IMR-90 (cell line): ENCODE measurements around the gene LILRB1. TPM values are rescaled to one million over a fixed set of nuclear protein-coding genes. Genes with fewer than 3 reads are reported as not detected.

Source experiments
- ATAC-seq: fragments of 200-7000 bp; cut with Tn5 transposase; 2 replicates; pipeline ENCODE4 v1.9.1; 2020; ENCODE audit warnings: low read depth, mild to moderate bottlenecking, moderate library complexity
- BruUV-seq: library from RNA; stranded (reverse); fragments of 400-500 nt; replicated peaks from 2 replicates; lab custom pipeline; 2021; lab: Mats Ljungman, UMichigan
- CTCF ChIA-PET: fragments of 300-600 bp; formaldehyde crosslinking; extraction: SDS; loops from one replicate; lab custom pipeline; 2021; ENCODE audit warnings: antibody characterized with exemption; lab: Yijun Ruan, JAX
- POLR2A ChIA-PET: fragments of 300-600 bp; sonication (Branson Sonifier 250); formaldehyde crosslinking; loops from one replicate; lab custom pipeline; 2022; ENCODE audit warnings: antibody characterized with exemption; ENCODE audit not compliant: unreplicated experiment; lab: Charles Lee
- DNase-seq: peaks from one replicate; pipeline ENCODE4 v3.0.0; 2013
- H2AFZ ChIP-seq: replicated peaks from 2 replicates; pipeline ENCODE3; 2013; ENCODE audit warnings: low read length, mild to moderate bottlenecking; ENCODE audit not compliant: poor library complexity
- H2AK5ac ChIP-seq: 2 replicates; pipeline ENCODE4 v1.6.1; 2013; ENCODE audit warnings: low read depth, low read length, inconsistent platforms
- H2AK9ac ChIP-seq: replicated peaks from 2 replicates; pipeline ENCODE3; 2013; ENCODE audit warnings: mild to moderate bottlenecking, low read depth, low read length, moderate library complexity; ENCODE audit not compliant: poor library complexity
- H2BK120ac ChIP-seq: 2 replicates; pipeline ENCODE4 v1.6.1; 2013; ENCODE audit warnings: low read depth, low read length, inconsistent platforms
- H2BK15ac ChIP-seq: 3 replicates; pipeline ENCODE4 v1.6.1; 2013; ENCODE audit warnings: low read depth, low read length, inconsistent platforms
- H2BK20ac ChIP-seq: 2 replicates; pipeline ENCODE4 v1.6.1; 2013; ENCODE audit warnings: low read depth, mild to moderate bottlenecking, inconsistent platforms, low read length, moderate library complexity
- H2BK5ac ChIP-seq: 2 replicates; pipeline ENCODE4 v1.6.1; 2013; ENCODE audit warnings: mild to moderate bottlenecking, low read depth, low read length, inconsistent platforms; ENCODE audit not compliant: poor library complexity, severe bottlenecking
- H3K14ac ChIP-seq: replicated peaks from 2 replicates; pipeline ENCODE4 v1.6.1; 2013; ENCODE audit warnings: low read depth, low read length, inconsistent platforms
- H3K18ac ChIP-seq: 2 replicates; pipeline ENCODE4 v1.6.1; 2013; ENCODE audit warnings: low read depth, low read length, control low read depth
- H3K23ac ChIP-seq: 2 replicates; pipeline ENCODE4 v1.6.1; 2013; ENCODE audit warnings: low read depth, low read length, inconsistent platforms
- H3K27ac ChIP-seq: 2 replicates; pipeline ENCODE4 v1.5.1; 2013; ENCODE audit warnings: mild to moderate bottlenecking, control low read depth, low read length; ENCODE audit not compliant: insufficient read depth
- H3K27me3 ChIP-seq: 2 replicates; pipeline ENCODE4 v1.6.1; 2013; ENCODE audit warnings: low read length; ENCODE audit not compliant: control insufficient read depth, insufficient read depth
- H3K36me3 ChIP-seq: 2 replicates; pipeline ENCODE4 v1.6.1; 2013; ENCODE audit warnings: low read length, mixed read lengths; ENCODE audit not compliant: control insufficient read depth, insufficient read depth
- H3K4ac ChIP-seq: 2 replicates; pipeline ENCODE4 v1.6.1; 2013; ENCODE audit warnings: low read depth, low read length, inconsistent platforms
- H3K4me1 ChIP-seq: 2 replicates; pipeline ENCODE4 v1.6.1; 2013; ENCODE audit warnings: low read length, mixed read lengths; ENCODE audit not compliant: control insufficient read depth, insufficient read depth
- H3K4me2 ChIP-seq: 2 replicates; pipeline ENCODE4 v1.6.1; 2013; ENCODE audit warnings: low read depth, mild to moderate bottlenecking, control low read depth, low read length, moderate library complexity
- H3K4me3 ChIP-seq: 2 replicates; pipeline ENCODE4 v1.5.1; 2013; ENCODE audit warnings: low read depth, mild to moderate bottlenecking, control low read depth, low read length, moderate library complexity; ENCODE audit not compliant: insufficient read depth
- H3K56ac ChIP-seq: 2 replicates; pipeline ENCODE4 v1.6.1; 2013; ENCODE audit warnings: low read length, inconsistent platforms; ENCODE audit not compliant: insufficient read depth; ENCODE audit errors: extremely low read depth
- H3K79me1 ChIP-seq, 2 experiments: 2 replicates each; pipeline ENCODE4 v1.6.1; 2013; ENCODE audit warnings: low read length in 2 of 2, inconsistent platforms in 1 of 2, low read depth in 1 of 2
- H3K9ac ChIP-seq: 2 replicates; pipeline ENCODE4 v1.6.1; 2013; ENCODE audit warnings: low read depth, low read length, control low read depth
- H3K9me1 ChIP-seq: 2 replicates; pipeline ENCODE4 v1.6.1; 2013; ENCODE audit warnings: low read length, inconsistent platforms; ENCODE audit not compliant: insufficient read depth
- H3K9me3 ChIP-seq: 2 replicates; pipeline ENCODE4 v1.6.1; 2013; ENCODE audit warnings: low read length; ENCODE audit not compliant: control insufficient read depth, insufficient read depth
- H4K20me1 ChIP-seq: 2 replicates; pipeline ENCODE4 v1.6.1; 2013; ENCODE audit warnings: low read length, inconsistent platforms; ENCODE audit not compliant: insufficient read depth
- H4K5ac ChIP-seq: 2 replicates; pipeline ENCODE4 v1.6.1; 2013; ENCODE audit warnings: mild to moderate bottlenecking, low read depth, low read length, control low read depth
- H4K8ac ChIP-seq, 2 experiments: 2 replicates each; pipeline ENCODE4 v1.6.1; 2013; ENCODE audit warnings: low read depth in 2 of 2, low read length in 2 of 2, control low read depth in 1 of 2, inconsistent platforms in 1 of 2
- H4K91ac ChIP-seq: 2 replicates; pipeline ENCODE4 v1.6.1; 2013; ENCODE audit warnings: low read depth, low read length, inconsistent platforms; ENCODE audit not compliant: insufficient read depth
- MAFK ChIP-seq: IDR thresholded peaks from 2 replicates; pipeline ENCODE4 v1.6.1; 2012; ENCODE audit warnings: low read depth, low read length, improper control_type of control experiment
- RCOR1 ChIP-seq: IDR thresholded peaks from 2 replicates; pipeline ENCODE4 v1.6.1; 2012; ENCODE audit warnings: mild to moderate bottlenecking, low read length, improper control_type of control experiment; ENCODE audit not compliant: insufficient replicate concordance
- RFX5 ChIP-seq: IDR thresholded peaks from 2 replicates; pipeline ENCODE4 v1.8.0; 2012; ENCODE audit warnings: low read depth, mild to moderate bottlenecking, low read length, moderate library complexity
- WGBS, 2 experiments: methylation state at CpG; one replicate each; pipeline versions ENCODE4 v1.1.5 to v1.1.7; 2013; ENCODE audit warnings: missing lambda C conversion rate in 2 of 2; ENCODE audit not compliant: insufficient read length in 1 of 2; ENCODE audit errors: extremely low coverage in 2 of 2; 5-methylcytosine and 5-hydroxymethylcytosine counted together
- dilution Hi-C: fragments of 300-500 bp; cut with HindIII; formaldehyde crosslinking; loops from one replicate; pipeline ENCODE4 v1.14.3; 2018; ENCODE audit warnings: low sequenced_read_pairs; ENCODE audit not compliant: unreplicated experiment
- in situ Hi-C: fragments of 300-500 bp; cut with MboI; formaldehyde crosslinking; loops from 3 replicates; pipeline ENCODE4 v1.14.3; 2019; ENCODE audit warnings: low sequenced_read_pairs, inconsistent platforms, mixed read lengths
- intact Hi-C: fragments of 100-400 bp; cut with micrococcal nuclease; formaldehyde crosslinking; loops from 2 replicates; pipeline ENCODE4 v1.10.0; 2022
- polyA plus RNA-seq, 3 experiments: library from polyadenylated mRNA; depleted of rRNA; stranded (reverse); fragments of >200 nt; gene quantifications; 2 replicates each; pipeline ENCODE4 v1.2.3, GENCODE V29; 2012; ENCODE audit warnings: low replicate concordance in 1 of 3
- total RNA-seq: library from RNA; depleted of rRNA; stranded (reverse); fragments of >200 nt; gene quantifications from 2 replicates; pipeline ENCODE4 v1.2.3, GENCODE V29; 2012

The LILRB1 gene
- total and polyA plus RNA-seq, 2 of the 4 experiments (the other 2 are of a cell fraction): not detected

GRCh38 chr19:54668353-54668752 lies 38.1 kb downstream of the LILRB1 start:
- no peaks in the 10 kb centered on the region for H3K79me1 ChIP-seq
- dilution Hi-C loops: no loop called here
- no peak overlapping the region for H3K14ac ChIP-seq
- H3K9ac ChIP-seq: no peak overlapping the region
- WGBS, 2 experiments: no CpG with 5 or more reads among the region's 1 CpG
- H3K4me3 ChIP-seq: no peak overlapping the region
- DNase-seq (no peak), ATAC-seq (no peak)
- H4K8ac ChIP-seq: no peak overlapping the region
- BruUV-seq: no TSS peak
- no peaks in the 10 kb centered on the region for H3K27me3 ChIP-seq
- ChIA-PET CTCF (no interaction called here), POLR2A (no interaction called here)
- H3K27ac ChIP-seq: no peak overlapping the region
- no peak overlapping the region for H2BK120ac ChIP-seq
- H2BK20ac ChIP-seq: no peak overlapping the region
- H4K5ac ChIP-seq: no peak overlapping the region
- no peak overlapping the region for H2AK5ac ChIP-seq
- H3K4me2 ChIP-seq: no peak overlapping the region
- H3K9me1 ChIP-seq: no peaks in the 10 kb centered on the region
- no peak overlapping the region for H4K91ac ChIP-seq
- H2AFZ ChIP-seq: no peak overlapping the region
- TF ChIP-seq MAFK: peak; percentile 25; the same call in 1 of the 2 replicates
- TF ChIP-seq RFX5: no peak
- no peak for TF ChIP-seq RCOR1
- no peak overlapping the region for H2AK9ac ChIP-seq
- H3K4me1 ChIP-seq: no peaks in the 10 kb centered on the region
- H2BK5ac ChIP-seq: no peak overlapping the region
- intact Hi-C loops: no loop called here
- H3K9me3 ChIP-seq: peaks cover 40% of the 10 kb centered on the region
- no peak overlapping the region for H3K56ac ChIP-seq
- no peaks in the 10 kb centered on the region for H3K36me3 ChIP-seq
- H3K18ac ChIP-seq: no peak overlapping the region
- no peak overlapping the region for H3K4ac ChIP-seq
- no peak overlapping the region for H2BK15ac ChIP-seq
- in situ Hi-C loops: no loop called here
- no peak overlapping the region for H3K23ac ChIP-seq
- no peaks in the 10 kb centered on the region for H4K20me1 ChIP-seq
